Kidney epithelial cell (primary cell): Measurements from ENCODE around the gene PHLPP1. TPM values are rescaled to one million over a fixed set of nuclear protein-coding genes. Genes with fewer than 3 reads are reported as not detected.

Experiments
- DNase-seq: peaks from one replicate; pipeline ENCODE4 v3.0.0-alpha.2; 2010; ENCODE audit warnings: low read depth
- H3K27me3 ChIP-seq: 2 replicates; pipeline ENCODE4 v1.6.0; 2011; ENCODE audit warnings: low read length; ENCODE audit not compliant: control insufficient read depth, insufficient read depth
- H3K36me3 ChIP-seq: 2 replicates; pipeline ENCODE4 v1.5.1; 2011; ENCODE audit warnings: low read length; ENCODE audit not compliant: control insufficient read depth, insufficient read depth
- H3K4me3 ChIP-seq: 2 replicates; pipeline ENCODE4 v1.5.1; 2011; ENCODE audit warnings: low read depth, mild to moderate bottlenecking, control low read depth, low read length
- CTCF ChIP-seq: IDR thresholded peaks from 2 replicates; pipeline ENCODE4 v1.5.1; 2011; ENCODE audit warnings: mild to moderate bottlenecking, moderate library complexity, low read length, control low read depth, inconsistent platforms; ENCODE audit not compliant: insufficient read depth, poor library complexity, severe bottlenecking
- total RNA-seq: library from RNA; depleted of rRNA; stranded (reverse); fragments of >200 nt; gene quantifications from 2 replicates; pipeline ENCODE4 v1.2.3, GENCODE V29; 2015

PHLPP1 gene
- total RNA-seq, 1 donor from 2014 or later: 4.4 TPM

GRCh38 chr18:62744076-62744968, 29.0 kb downstream of the PHLPP1 start:
- Histone ChIP-seq H3K4me3 (no peak overlapping the region), H3K36me3 (no peaks in the 10 kb centered on the region), H3K27me3 (no peaks in the 10 kb centered on the region)
- DNase-seq: no peak
- TF ChIP-seq CTCF: no peak

GRCh38 chr18:62745089-62745751, 29.9 kb downstream of the PHLPP1 start:
- Histone ChIP-seq H3K36me3 (no peaks in the 10 kb centered on the region), H3K27me3 (no peaks in the 10 kb centered on the region), H3K4me3 (no peak overlapping the region)
- no peak for TF ChIP-seq CTCF
- DNase-seq: no peak

GRCh38 chr18:62749389-62749788, 34.0 kb downstream of the PHLPP1 start:
- Histone ChIP-seq H3K36me3 (no peaks in the 10 kb centered on the region), H3K27me3 (no peaks in the 10 kb centered on the region), H3K4me3 (no peak overlapping the region)
- no peak for TF ChIP-seq CTCF
- no peak for DNase-seq

DNA sequence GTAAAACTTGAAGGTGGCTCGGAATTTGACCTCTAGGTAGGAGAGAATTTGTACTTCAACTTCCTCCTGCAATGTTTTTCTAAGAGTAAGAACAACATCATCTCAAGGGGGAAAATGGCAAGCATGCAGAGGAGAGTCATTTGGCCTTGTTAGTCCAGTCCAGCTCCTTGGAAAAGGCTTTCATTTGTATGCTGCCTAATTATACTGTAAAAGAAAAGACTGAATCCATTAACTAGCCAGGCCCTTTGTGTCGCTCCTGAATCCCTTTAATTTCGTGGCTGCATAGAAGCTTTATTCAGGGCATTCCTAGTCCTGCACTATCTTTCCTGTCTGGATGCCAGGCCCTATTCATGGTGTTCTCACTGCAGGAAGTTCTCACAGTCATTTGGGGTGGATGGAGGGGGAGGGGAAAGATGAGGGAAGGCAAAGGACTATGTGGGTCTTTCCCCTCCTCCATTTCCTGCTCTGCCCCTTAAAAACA, 36.0 kb downstream of the PHLPP1 start:
- Histone ChIP-seq H3K36me3 (no peaks in the 10 kb centered on the region), H3K4me3 (no peak overlapping the region), H3K27me3 (no peaks in the 10 kb centered on the region)
- no peak for DNase-seq
- TF ChIP-seq CTCF: no peak

- no peaks in the 10 kb centered on the region for H3K36me3 ChIP-seq
- no peak overlapping the region for H3K4me3 ChIP-seq
- no peak for DNase-seq
- no peak for TF ChIP-seq CTCF
- no peaks in the 10 kb centered on the region for H3K27me3 ChIP-seq
These were observed 36.6 kb downstream of the PHLPP1 start for GRCh38 chr18:62751977-62752376.
